ENCODE results near the gene CDKN2B. TPM values are rescaled to one million over a fixed set of nuclear protein-coding genes. Genes with fewer than 3 reads are reported as not detected.
A peak's percentile ranks its signal among the peaks of the same experiment; 100 is the strongest.

The CDKN2B gene
- polyA plus RNA-seq, 1 donor from 2014 or later = 0.15 TPM

DNA sequence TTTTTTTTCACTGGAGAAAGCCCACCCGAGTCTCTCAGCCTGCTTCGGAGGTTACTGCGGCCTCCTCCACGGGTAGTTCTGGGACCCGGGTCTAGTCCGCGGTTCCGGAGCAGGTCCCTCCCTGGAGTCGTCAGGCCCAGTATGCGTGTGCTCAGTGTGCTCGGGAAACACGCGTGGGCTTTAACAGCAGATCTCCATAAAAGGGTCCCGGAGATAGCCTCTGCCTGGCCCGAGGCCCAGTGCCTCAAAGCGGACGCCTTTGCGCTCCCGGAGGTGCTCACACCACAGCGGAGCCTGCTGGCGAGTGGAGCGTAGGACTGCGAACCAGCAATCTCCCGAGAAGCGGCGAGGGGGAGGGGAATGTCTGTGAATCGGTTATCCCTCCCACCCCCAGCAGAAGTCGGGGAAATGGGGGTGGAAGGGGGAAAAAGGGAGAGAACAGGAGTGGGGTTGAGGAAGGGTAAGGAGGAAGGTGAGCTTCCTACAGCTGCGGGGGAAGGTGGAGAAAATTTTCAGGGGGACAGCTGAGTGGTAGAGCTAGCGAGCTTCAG, 43.6 kb downstream of the CDKN2B start:
- Histone ChIP-seq H3F3A (ENCODE audit: insufficient read depth, low read length, poor library complexity, severe bottlenecking) (no peaks in the 10 kb centered on the region), H4K20me1 (ENCODE audit: insufficient read depth) (no peaks in the 10 kb centered on the region), H3K27me3 (ENCODE audit: insufficient read depth, low read depth, low read length) (peaks cover 79% of the 10 kb centered on the region), H3K9me3 (ENCODE audit: low read length) (peaks cover 14% of the 10 kb centered on the region), H3K79me2 (replicated peaks; ENCODE audit: insufficient read depth, low read length) (no peaks in the 10 kb centered on the region), H3K4me2 (ENCODE audit: low read length) (no peak overlapping the region), H3K27ac (ENCODE audit: low read length) (no peak overlapping the region), H3K36me3 (ENCODE audit: insufficient read depth, low read length) (no peaks in the 10 kb centered on the region), H3K9ac (ENCODE audit: low read length) (no peak overlapping the region), H3K9me2 (ENCODE audit: insufficient read depth, low read length) (no peaks in the 10 kb centered on the region), H2AFZ (ENCODE audit: low read depth, low read length) (no peak overlapping the region), H3K4me3 (ENCODE audit: low read length) (peak overlapping the region; percentile 47)
- TF ChIP-seq RAD21 (conservative IDR thresholded peaks at IDR 0.05) (peak; percentile 18), MXI1 (conservative IDR thresholded peaks at IDR 0.05; ENCODE audit: poor library complexity, severe bottlenecking) (no peak), SMC3 (conservative IDR thresholded peaks at IDR 0.05; ENCODE audit: poor library complexity) (no peak)
- TF ChIP-seq, protein P1, sequence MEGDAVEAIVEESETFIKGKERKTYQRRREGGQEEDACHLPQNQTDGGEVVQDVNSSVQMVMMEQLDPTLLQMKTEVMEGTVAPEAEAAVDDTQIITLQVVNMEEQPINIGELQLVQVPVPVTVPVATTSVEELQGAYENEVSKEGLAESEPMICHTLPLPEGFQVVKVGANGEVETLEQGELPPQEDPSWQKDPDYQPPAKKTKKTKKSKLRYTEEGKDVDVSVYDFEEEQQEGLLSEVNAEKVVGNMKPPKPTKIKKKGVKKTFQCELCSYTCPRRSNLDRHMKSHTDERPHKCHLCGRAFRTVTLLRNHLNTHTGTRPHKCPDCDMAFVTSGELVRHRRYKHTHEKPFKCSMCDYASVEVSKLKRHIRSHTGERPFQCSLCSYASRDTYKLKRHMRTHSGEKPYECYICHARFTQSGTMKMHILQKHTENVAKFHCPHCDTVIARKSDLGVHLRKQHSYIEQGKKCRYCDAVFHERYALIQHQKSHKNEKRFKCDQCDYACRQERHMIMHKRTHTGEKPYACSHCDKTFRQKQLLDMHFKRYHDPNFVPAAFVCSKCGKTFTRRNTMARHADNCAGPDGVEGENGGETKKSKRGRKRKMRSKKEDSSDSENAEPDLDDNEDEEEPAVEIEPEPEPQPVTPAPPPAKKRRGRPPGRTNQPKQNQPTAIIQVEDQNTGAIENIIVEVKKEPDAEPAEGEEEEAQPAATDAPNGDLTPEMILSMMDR (IDR thresholded peaks at IDR 0.05; ENCODE audit: poor library complexity, severe bottlenecking) = peak; percentile 45
- TF ChIP-seq, protein P2, sequence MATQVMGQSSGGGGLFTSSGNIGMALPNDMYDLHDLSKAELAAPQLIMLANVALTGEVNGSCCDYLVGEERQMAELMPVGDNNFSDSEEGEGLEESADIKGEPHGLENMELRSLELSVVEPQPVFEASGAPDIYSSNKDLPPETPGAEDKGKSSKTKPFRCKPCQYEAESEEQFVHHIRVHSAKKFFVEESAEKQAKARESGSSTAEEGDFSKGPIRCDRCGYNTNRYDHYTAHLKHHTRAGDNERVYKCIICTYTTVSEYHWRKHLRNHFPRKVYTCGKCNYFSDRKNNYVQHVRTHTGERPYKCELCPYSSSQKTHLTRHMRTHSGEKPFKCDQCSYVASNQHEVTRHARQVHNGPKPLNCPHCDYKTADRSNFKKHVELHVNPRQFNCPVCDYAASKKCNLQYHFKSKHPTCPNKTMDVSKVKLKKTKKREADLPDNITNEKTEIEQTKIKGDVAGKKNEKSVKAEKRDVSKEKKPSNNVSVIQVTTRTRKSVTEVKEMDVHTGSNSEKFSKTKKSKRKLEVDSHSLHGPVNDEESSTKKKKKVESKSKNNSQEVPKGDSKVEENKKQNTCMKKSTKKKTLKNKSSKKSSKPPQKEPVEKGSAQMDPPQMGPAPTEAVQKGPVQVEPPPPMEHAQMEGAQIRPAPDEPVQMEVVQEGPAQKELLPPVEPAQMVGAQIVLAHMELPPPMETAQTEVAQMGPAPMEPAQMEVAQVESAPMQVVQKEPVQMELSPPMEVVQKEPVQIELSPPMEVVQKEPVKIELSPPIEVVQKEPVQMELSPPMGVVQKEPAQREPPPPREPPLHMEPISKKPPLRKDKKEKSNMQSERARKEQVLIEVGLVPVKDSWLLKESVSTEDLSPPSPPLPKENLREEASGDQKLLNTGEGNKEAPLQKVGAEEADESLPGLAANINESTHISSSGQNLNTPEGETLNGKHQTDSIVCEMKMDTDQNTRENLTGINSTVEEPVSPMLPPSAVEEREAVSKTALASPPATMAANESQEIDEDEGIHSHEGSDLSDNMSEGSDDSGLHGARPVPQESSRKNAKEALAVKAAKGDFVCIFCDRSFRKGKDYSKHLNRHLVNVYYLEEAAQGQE (IDR thresholded peaks at IDR 0.05; ENCODE audit: borderline replicate concordance) = no peak

DNA sequence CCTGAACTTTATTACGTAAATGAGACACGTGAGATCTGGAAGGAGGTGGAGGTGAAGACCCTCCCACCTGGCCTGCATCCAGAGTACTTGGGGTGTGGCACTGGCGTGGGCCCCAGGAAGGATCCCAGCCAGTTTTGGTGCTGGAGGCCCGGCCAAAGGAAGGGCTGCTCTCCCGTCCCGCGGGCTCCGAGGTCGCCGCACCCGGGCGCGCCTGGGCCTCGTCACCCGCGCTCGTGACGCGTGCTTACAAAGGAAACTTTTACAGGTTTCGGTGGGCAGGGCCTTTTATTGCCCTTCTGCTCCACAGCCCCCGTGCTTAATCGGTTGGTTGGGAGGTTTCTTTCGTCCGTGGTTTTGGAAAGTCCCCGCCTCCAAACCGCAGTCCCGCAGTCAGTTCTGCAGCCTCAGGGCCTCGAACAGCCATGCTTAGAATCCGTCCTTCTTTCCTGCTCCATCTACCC, 44.1 kb downstream of the CDKN2B start:
- no peaks in the 10 kb centered on the region for H3F3A ChIP-seq (ENCODE audit: insufficient read depth, low read length, poor library complexity, severe bottlenecking)
- no peaks in the 10 kb centered on the region for H4K20me1 ChIP-seq (ENCODE audit: insufficient read depth)
- no peak overlapping the region for H3K9ac ChIP-seq (ENCODE audit: low read length)
- TF ChIP-seq POLR2AphosphoS5 (IDR thresholded peaks at IDR 0.05) = no peak
- no peak for TF ChIP-seq MXI1 (conservative IDR thresholded peaks at IDR 0.05; ENCODE audit: poor library complexity, severe bottlenecking)
- TF ChIP-seq SMC3 (conservative IDR thresholded peaks at IDR 0.05; ENCODE audit: poor library complexity) = no peak
- TF ChIP-seq TAF1 (IDR thresholded peaks at IDR 0.05; ENCODE audit: low read depth) = no peak
- TF ChIP-seq EP300 (conservative IDR thresholded peaks at IDR 0.05; ENCODE audit: poor library complexity, severe bottlenecking) = no peak
- TF ChIP-seq, protein P2 (IDR thresholded peaks at IDR 0.05; ENCODE audit: borderline replicate concordance) = no peak
- TF ChIP-seq EZH2 (IDR thresholded peaks at IDR 0.05; ENCODE audit: borderline replicate concordance, insufficient read depth, low read length, poor library complexity, severe bottlenecking) = no peak
- no peak for TF ChIP-seq RAD21 (conservative IDR thresholded peaks at IDR 0.05)
- TF ChIP-seq, protein P1 (IDR thresholded peaks at IDR 0.05; ENCODE audit: poor library complexity, severe bottlenecking) = no peak
- H3K79me2 ChIP-seq (replicated peaks; ENCODE audit: insufficient read depth, low read length) = no peaks in the 10 kb centered on the region
- peaks cover 14% of the 10 kb centered on the region for H3K9me3 ChIP-seq (ENCODE audit: low read length)
- peak overlapping the region; percentile 47 for H3K4me3 ChIP-seq (ENCODE audit: low read length)
- no peak overlapping the region for H2AFZ ChIP-seq (ENCODE audit: low read depth, low read length)
- no peaks in the 10 kb centered on the region for H3K9me2 ChIP-seq (ENCODE audit: insufficient read depth, low read length)
- H3K36me3 ChIP-seq (ENCODE audit: insufficient read depth, low read length) = no peaks in the 10 kb centered on the region
- no peak overlapping the region for H3K27ac ChIP-seq (ENCODE audit: low read length)
- H3K27me3 ChIP-seq (ENCODE audit: insufficient read depth, low read depth, low read length) = peaks cover 74% of the 10 kb centered on the region
- H3K4me2 ChIP-seq (ENCODE audit: low read length) = no peak overlapping the region

Measured in neural cell (in vitro differentiated cells).